ENCODE data around the gene PTPRCAP.
A peak's percentile ranks its signal among the peaks of the same experiment; 100 is the strongest.
"Not testable (repeated sequence)": the region's sequence is repeated elsewhere in the genome, so short reads cannot be mapped to it uniquely, and the experiment has no call there.

The PTPRCAP gene

DNA sequence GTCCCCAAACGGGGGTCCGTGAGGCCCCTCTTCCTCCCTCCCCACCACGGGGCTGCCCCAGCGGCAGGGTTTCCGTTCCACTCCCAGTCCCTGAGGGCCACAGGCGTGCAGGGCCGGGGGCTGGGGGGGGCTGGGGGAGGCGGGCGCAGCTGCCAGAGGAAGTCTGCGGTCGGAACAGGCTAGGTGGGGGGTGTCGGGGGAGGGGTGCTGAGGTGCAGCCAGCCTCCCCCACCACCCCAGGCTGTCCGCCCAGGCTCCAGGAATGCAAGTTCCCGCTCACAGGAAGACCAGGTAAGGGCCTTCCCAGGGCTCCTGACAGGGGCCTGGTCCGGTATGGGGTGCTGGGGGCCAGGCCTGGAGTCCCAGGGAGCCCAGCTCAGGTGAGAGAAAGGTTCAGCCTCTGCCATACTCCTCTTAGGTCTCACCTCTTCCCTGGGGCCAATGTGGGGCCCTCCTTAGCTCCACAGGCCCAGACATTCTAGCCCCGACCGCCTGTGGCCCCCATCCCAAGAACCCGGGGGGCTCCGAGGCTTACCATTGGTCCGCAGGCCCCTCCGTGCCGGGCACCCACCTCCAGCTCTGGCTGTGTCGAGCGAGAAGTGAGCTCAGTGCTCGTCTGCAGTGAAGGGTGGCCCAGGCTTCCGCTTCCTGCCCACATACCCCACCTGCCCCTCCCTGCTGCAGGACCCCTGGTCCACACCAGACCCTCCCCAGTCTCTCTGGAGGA, at the start of gene PTPRCAP:
PTPRCAP (minus strand) TSS at position 601 of the 727 bp plus-strand sequence; CDS start at position 538, 63 bp downstream.
- no peak for DNase-seq

DNA sequence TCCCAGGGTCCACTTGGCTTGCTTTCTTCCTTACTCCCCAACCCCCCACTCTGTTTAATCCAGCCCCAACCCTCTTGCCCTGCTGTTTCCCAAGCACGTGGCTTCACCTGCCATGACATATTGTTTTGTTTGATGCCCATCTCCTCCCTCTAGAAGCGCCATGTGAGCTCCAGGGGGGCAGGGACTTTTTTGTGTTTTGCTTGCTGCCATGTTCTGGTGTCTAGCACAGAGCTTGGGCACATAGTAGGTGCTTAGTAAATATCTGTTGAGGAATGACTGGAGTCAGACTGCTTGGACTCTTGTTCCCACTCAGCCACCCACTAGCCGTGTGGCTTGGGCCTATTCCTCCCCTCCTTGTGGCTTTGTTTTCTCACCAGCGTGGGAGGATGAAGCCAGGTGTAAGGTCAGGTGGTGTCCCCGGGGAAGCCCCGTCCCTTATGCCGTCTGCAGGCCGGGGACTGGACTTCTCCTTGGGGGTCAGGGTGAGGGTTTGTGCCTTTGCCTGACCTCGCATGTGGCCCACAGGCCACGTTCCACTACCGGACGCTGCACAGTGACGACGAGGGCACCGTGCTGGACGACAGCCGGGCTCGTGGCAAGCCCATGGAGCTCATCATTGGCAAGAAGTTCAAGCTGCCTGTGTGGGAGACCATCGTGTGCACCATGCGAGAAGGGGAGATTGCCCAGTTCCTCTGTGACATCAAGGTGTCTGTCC, 49.2 kb upstream of the PTPRCAP start:
- no peak for DNase-seq

GRCh38 chr11:67485873-67486361, 48.4 kb upstream of the PTPRCAP start:
- not testable (repeated sequence) for DNase-seq

- DNase-seq = no peak
Measured at GRCh38 chr11:67484847-67485311, 47.4 kb upstream of the PTPRCAP start.

DNA sequence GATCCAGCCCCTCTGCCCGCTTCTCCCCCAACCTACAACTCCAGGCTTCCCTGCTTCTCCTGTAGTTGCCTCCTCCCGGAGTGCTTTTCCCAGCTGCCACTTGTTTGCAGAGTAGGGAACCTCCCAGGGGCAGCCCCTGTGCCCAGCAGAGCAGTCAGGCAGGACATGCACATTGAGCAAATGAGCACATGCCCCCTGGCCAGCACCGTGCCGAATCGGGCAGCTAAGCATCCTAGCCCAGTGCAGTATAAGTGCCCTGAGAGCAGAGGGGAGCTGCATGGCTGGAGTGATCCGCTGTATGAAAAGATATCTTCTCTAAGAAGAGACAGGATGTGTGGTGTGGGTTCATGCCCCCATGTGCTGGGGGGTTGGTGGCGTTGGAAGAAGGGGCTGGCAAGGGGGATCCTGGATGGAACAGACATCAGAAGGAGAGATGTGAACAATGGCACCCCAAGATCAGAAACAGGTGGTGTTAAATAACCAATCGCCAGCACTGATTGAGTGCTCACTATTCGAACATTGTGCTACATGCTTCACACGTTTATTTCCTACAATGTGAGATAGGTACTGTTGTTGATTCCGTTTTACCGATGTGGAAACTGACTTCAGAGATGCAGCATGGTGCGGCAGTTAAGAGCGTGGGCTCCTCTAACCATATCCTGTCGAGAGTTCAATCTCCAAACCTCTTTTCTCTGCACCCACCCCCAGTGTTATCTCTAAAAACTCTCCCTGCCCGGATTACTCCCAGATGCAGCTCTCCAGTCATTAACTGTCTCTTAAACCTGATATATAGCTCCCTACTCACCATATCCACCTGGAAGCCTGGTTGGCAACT, 46.6 kb upstream of the PTPRCAP start:
- DNase-seq = no peak

DNA sequence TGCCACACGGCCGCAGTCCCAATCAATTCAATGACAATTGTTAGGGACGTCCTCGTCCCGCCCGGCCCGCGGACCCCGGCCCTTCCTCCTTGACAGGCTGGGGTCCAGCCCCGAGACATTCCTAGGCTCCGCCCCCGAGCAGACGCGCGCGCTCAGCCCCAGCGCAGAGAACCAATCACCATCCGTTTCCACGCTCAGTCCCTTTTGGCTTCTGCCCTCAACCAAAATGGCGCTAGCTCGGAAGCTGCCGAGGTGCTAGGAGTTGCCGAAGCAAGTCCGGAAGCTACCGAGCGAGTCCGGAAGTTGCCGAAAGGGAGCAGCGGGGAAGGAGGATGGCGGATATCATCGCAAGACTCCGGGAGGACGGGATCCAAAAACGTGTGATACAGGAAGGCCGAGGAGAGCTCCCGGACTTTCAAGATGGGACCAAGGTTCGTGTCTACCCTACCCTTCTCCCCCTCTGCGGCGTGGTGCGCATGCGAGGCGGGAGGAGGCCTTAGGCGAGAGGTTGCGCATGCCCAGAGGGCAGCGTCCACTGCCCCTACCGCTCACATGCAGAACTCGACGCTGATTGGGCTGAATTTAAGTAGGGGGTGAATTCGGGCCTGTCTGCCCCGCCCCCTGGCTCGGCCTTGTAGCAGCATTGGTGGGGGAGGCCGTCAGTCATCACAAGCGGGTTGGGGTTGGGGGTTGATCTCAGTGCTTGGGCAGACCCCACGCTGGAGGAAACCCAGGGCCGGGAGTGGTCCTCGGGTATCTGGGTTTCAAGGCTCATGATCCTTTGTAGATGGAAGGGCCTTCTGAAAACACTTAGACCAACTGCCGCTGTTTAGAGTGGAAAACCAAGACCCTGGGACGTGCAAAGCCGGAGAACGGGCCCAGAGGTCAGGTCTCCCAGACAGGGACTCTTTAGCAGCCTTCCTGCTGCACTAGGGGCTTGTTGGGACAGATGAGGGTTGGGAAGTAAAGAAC, 45.6 kb upstream of the PTPRCAP start, which contains the start of gene AIP:
AIP (plus strand) TSS at position 200 of the 972 bp plus-strand sequence; CDS start at position 333, 133 bp downstream.
- DNase-seq = peak; percentile 90

DNA sequence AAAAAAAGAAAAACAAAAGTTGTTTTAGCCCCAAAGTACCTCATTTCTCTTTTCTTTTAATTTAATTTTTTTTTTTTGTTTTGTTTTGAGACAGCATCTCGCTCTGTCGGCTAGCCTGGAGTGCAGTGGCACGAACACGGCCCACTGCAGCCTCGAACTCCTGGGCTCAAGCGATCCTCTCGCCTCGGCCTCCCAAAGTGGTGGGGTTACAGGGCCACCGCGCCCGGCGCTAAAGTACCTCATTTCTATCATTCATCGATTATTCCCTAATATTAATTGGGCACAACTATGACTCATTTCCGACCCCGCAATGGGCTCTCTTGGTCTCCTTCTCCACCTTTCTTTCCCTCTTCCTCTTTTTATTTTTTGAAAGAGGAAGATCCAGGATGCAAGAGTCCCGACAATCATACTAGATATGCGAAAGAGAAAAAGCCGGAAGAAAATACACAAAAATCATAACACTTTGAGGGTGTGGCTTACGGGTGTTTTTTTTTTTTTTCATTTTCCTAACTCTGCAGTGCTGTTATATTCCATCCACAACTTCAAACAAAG, 44.9 kb upstream of the PTPRCAP start:
- DNase-seq = no peak

- not testable (repeated sequence) for DNase-seq
Measured at GRCh38 chr11:67477344-67478050, 40.0 kb upstream of the PTPRCAP start.

- DNase-seq = not testable (repeated sequence)
Measured at GRCh38 chr11:67476692-67477091, 39.2 kb upstream of the PTPRCAP start.

GRCh38 chr11:67472882-67473281, 35.4 kb upstream of the PTPRCAP start:
- DNase-seq = no peak

GRCh38 chr11:67470337-67471002, 33.0 kb upstream of the PTPRCAP start:
- DNase-seq = no peak

GRCh38 chr11:67469508-67469811, 32.0 kb upstream of the PTPRCAP start:
- no peak for DNase-seq

DNA sequence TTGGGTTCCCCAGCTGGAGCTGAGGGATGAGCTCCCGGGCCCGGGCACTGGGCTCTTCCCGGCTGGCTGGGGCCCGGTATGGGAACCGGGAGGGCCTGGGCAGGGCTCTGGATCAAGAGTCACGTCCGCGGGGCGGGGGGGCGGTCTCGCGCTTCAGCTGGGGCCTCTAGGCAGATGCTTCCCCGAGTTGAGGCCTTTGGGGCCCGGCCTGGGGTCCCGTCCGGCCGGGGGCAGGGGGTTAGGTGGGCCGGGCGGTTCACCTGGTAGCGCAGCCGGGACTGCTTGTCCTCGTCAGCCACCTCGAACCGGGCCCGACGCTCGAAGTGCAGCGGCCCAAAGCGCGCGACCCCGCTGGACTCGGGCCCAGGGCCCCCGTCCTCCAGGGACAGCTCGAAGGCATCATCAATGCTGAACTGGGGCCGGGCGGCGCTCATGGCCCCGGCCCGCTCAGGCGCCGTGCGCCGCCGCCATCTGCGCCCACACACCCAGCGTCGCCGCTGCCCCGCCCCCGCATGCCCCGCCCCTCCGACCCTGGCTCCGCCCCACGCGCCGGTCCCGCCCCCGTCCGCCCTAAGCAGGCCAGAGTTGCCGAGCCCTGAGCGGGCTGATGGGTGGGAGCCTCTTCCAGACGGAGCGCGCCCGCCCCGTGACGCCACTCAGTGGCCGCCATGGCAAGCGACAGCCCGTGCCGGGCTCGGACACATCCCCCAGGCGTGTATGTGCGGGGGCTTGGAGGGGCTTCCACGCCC, 31.5 kb upstream of the PTPRCAP start, which contains the start of gene TMEM134:
TMEM134 (minus strand) TSS at position 493 of the 749 bp plus-strand sequence; CDS start at position 434, 59 bp downstream.
- peak; percentile 64 for DNase-seq

DNA sequence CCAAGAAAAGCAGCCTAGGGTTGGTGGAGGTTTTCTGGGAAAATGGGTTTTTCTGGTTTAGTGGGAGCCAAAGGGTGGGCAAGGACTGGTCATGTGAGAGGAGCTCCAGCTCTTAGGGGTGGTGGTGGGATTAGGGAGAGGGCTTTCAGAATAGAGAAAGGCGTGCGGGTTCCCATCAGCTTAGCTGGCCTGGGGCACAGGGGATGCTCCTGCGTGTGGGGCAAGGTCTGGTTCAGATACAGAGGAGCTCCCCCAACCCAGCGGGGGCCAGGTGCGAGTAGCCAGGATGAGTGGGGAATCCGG, 30.9 kb upstream of the PTPRCAP start:
- no peak for DNase-seq

GRCh38 chr11:67468056-67468455, 30.6 kb upstream of the PTPRCAP start:
- DNase-seq = no peak

DNA sequence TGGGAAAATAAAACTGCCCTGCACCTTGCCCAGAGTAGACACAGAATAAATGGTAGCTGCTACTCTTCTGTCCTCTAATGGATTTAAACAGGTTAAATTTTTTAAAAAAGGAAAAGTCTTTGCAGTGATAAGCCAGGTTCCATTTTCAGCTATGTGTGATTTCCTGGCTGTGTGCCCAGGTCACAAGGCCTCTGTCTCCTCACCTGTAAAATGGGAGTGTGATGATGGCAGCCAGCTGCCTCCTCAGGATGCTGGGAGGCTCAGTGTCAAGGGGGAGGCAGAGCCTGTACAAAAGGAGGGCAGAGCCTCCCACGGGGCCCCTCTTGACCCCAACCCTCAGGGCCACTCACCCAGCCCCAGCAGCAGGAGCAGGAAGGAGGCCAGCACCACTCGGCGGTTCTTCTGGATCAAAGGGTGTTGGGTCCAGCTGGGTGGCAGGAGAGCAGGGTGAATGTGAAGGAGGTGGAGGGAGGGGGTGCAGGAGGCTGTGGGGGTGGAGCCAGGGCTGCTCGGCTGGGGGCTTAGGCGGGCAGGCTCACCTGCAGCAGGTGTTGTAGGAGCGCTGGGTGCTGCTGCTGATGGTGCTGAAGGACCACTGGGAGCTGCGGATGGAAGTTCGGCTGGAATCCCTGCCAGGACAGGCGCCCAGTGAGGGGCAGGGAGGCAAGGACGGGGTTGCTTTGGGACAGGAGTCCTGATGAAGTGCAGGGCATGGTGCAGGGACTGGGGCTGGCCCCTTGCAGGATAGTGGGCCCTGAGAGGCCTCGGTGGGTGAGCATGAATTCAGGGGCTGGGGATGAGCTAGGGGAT, 29.7 kb upstream of the PTPRCAP start:
- DNase-seq = no peak

DNA sequence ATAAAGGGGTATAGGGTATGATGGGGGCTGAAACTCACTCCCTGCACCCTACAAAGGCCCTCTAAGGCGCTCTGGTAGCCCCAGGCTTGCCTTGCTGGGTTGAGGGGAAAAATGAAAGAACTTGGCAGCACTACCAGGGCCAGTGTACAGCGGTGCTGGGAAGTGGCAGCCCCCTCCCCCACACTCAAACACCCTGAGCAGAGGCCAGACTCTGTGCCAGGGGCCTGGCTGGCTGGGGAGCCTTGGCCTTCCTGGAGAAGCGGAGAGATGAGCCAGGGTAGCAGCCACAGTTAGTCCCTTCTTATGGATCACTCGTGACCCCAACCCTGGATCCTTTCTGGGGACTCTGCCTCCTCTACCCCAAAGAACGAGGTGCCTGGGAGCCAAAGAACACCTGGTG, 28.9 kb upstream of the PTPRCAP start:
- DNase-seq = no peak

- not testable (repeated sequence) for DNase-seq
Measured at GRCh38 chr11:67465530-67465929, 28.0 kb upstream of the PTPRCAP start.

GRCh38 chr11:67465189-67465510, 27.7 kb upstream of the PTPRCAP start:
- DNase-seq = no peak
